Fibroblast of lung (primary cell): ENCODE results near the gene TNRC6A.

Experiments
- EZH2 ChIP-seq: IDR thresholded peaks from 2 replicates; pipeline ENCODE4 v1.5.1; 2012; ENCODE audit warnings: low read length, control low read depth, mild to moderate bottlenecking; ENCODE audit errors: missing control alignments
- TF ChIP-seq, protein P1 (sequence below), 2 donors: IDR thresholded peaks in 1 of 2; conservative IDR thresholded peaks in 1 of 2; 1 replicate in 1 of 2; 2 replicates in 1 of 2; pipeline ENCODE4 v1.5.1; 2011 to 2012; ENCODE audit warnings: low read length in 2 of 2, control low read depth in 1 of 2, inconsistent platforms in 1 of 2, low read depth in 1 of 2, mild to moderate bottlenecking in 1 of 2

GRCh38 chr16:24854607-24855171, 125.2 kb downstream of the TNRC6A start:
- TF ChIP-seq, protein P1, sequence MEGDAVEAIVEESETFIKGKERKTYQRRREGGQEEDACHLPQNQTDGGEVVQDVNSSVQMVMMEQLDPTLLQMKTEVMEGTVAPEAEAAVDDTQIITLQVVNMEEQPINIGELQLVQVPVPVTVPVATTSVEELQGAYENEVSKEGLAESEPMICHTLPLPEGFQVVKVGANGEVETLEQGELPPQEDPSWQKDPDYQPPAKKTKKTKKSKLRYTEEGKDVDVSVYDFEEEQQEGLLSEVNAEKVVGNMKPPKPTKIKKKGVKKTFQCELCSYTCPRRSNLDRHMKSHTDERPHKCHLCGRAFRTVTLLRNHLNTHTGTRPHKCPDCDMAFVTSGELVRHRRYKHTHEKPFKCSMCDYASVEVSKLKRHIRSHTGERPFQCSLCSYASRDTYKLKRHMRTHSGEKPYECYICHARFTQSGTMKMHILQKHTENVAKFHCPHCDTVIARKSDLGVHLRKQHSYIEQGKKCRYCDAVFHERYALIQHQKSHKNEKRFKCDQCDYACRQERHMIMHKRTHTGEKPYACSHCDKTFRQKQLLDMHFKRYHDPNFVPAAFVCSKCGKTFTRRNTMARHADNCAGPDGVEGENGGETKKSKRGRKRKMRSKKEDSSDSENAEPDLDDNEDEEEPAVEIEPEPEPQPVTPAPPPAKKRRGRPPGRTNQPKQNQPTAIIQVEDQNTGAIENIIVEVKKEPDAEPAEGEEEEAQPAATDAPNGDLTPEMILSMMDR (conservative IDR thresholded peaks at IDR 0.05 in 1 of 2, IDR thresholded peaks at IDR 0.05 in 1 of 2; ENCODE audit: low read depth in 1 of 2, low read length in 2 of 2): no peak
- no peak for TF ChIP-seq EZH2
